Measurements from ENCODE around the gene ZNF24.

The ZNF24 gene

GRCh38 chr18:35303610-35304009 lies 40.6 kb downstream of the ZNF24 start:
- no peaks in the 10 kb centered on the region for H3K4me1 Mint-ChIP-seq
- peaks cover 98% of the 10 kb centered on the region for H3K9me3 Mint-ChIP-seq

GRCh38 chr18:35296060-35296459 lies 48.2 kb downstream of the ZNF24 start:
- H3K4me1 Mint-ChIP-seq: peaks cover 16% of the 10 kb centered on the region
- H3K9me3 Mint-ChIP-seq: peaks cover 43% of the 10 kb centered on the region
- no peak for TF ChIP-seq CTCF (IDR thresholded peaks at IDR 0.05)
- H3K36me3 Mint-ChIP-seq (ENCODE audit: low read depth): peaks cover 92% of the 10 kb centered on the region
- H3K27me3 Mint-ChIP-seq (ENCODE audit: low read depth, poor library complexity): no peaks in the 10 kb centered on the region
- no peak overlapping the region for H3K4me3 Mint-ChIP-seq
- no peak for DNase-seq
- H3K27ac Mint-ChIP-seq: no peak overlapping the region

More at GRCh38 chr18:35303610-35304009, 40.6 kb downstream of the ZNF24 start:
- H3K27me3 Mint-ChIP-seq (ENCODE audit: low read depth, poor library complexity): peaks cover 4% of the 10 kb centered on the region
- peaks cover 100% of the 10 kb centered on the region for H3K36me3 Mint-ChIP-seq (ENCODE audit: low read depth)
- H3K27ac Mint-ChIP-seq: no peak overlapping the region
- no peak for DNase-seq
- no peak overlapping the region for H3K4me3 Mint-ChIP-seq
- no peak for TF ChIP-seq CTCF (IDR thresholded peaks at IDR 0.05)

- Mint-ChIP-seq H3K9me3 (peaks cover 37% of the 10 kb centered on the region), H3K27me3 (ENCODE audit: low read depth, poor library complexity) (peaks cover 5% of the 10 kb centered on the region), H3K4me3 (peak overlapping the region; percentile 96), H3K4me1 (peaks cover 35% of the 10 kb centered on the region), H3K27ac (peak overlapping the region; percentile 99), H3K36me3 (ENCODE audit: low read depth) (peaks cover 73% of the 10 kb centered on the region)
- no peak for DNase-seq
- no peak for TF ChIP-seq CTCF (IDR thresholded peaks at IDR 0.05)
These were observed 53.1 kb downstream of the ZNF24 start for GRCh38 chr18:35291166-35291565.

- peaks cover 73% of the 10 kb centered on the region for H3K36me3 Mint-ChIP-seq (ENCODE audit: low read depth)
- no peak for TF ChIP-seq CTCF (IDR thresholded peaks at IDR 0.05)
- peaks cover 44% of the 10 kb centered on the region for H3K9me3 Mint-ChIP-seq
- H3K27me3 Mint-ChIP-seq (ENCODE audit: low read depth, poor library complexity): peaks cover 8% of the 10 kb centered on the region
- H3K27ac Mint-ChIP-seq: peak within 1 kb of the TSS; percentile 99
- peak within 1 kb of the TSS; percentile 96 for H3K4me3 Mint-ChIP-seq
- DNase-seq: peak; percentile 96
- H3K4me1 Mint-ChIP-seq: peaks cover 35% of the 10 kb centered on the region
These were observed 54.0 kb downstream of the ZNF24 start, which contains the start of gene ZSCAN30 for GRCh38 chr18:35290094-35290735. Gene ZSCAN30 (minus strand): TSS chr18:35290229. CDS start chr18:35264352, 25,877 bp downstream.

- peak; percentile 15 for DNase-seq
- peak overlapping the region; percentile 96 for H3K4me3 Mint-ChIP-seq
- H3K27ac Mint-ChIP-seq: peak overlapping the region; percentile 99
- H3K4me1 Mint-ChIP-seq: peaks cover 35% of the 10 kb centered on the region
- no peak for TF ChIP-seq CTCF (IDR thresholded peaks at IDR 0.05)
- peaks cover 73% of the 10 kb centered on the region for H3K36me3 Mint-ChIP-seq (ENCODE audit: low read depth)
- peaks cover 49% of the 10 kb centered on the region for H3K9me3 Mint-ChIP-seq
- peaks cover 8% of the 10 kb centered on the region for H3K27me3 Mint-ChIP-seq (ENCODE audit: low read depth, poor library complexity)
These were observed 54.5 kb downstream of the ZNF24 start for GRCh38 chr18:35289727-35290093.

- peaks cover 35% of the 10 kb centered on the region for H3K4me1 Mint-ChIP-seq
- peak overlapping the region; percentile 96 for H3K4me3 Mint-ChIP-seq
- TF ChIP-seq CTCF (IDR thresholded peaks at IDR 0.05): no peak
- peaks cover 50% of the 10 kb centered on the region for H3K9me3 Mint-ChIP-seq
- peaks cover 8% of the 10 kb centered on the region for H3K27me3 Mint-ChIP-seq (ENCODE audit: low read depth, poor library complexity)
- no peak for DNase-seq
- H3K36me3 Mint-ChIP-seq (ENCODE audit: low read depth): peaks cover 70% of the 10 kb centered on the region
- H3K27ac Mint-ChIP-seq: peak overlapping the region; percentile 99
These were observed 54.9 kb downstream of the ZNF24 start for GRCh38 chr18:35289293-35289692.
